Testis (tissue), 2 donors: ENCODE data around the gene ZNF683.

ENCODE experiments used
- CTCF ChIP-seq, 3 experiments: fragments of 450-650 bp in 2 of 3; fragments of 200-600 bp in 1 of 3; sonication (generic) in 1 of 3; IDR thresholded peaks; one replicate each; pipeline ENCODE4 v1.5.1; 2016 to 2019; ENCODE audit warnings: antibody characterized with exemption in 3 of 3, mild to moderate bottlenecking in 2 of 3, moderate library complexity in 1 of 3
- POLR2A ChIP-seq: fragments of 450-650 bp; IDR thresholded peaks from one replicate; pipeline ENCODE4 v1.6.1; 2017; ENCODE audit warnings: antibody characterized with exemption, mild to moderate bottlenecking, moderate library complexity

GRCh38 chr1:26401891-26402290, 29.3 kb upstream of the ZNF683 start:
- no peak for TF ChIP-seq CTCF (IDR thresholded peaks at IDR 0.05)
- no peak for TF ChIP-seq POLR2A
